GM10248 (cell line): Measurements from ENCODE around the gene IL22RA2.
"Not testable (repeated sequence)": the region's sequence is repeated elsewhere in the genome, so short reads cannot be mapped to it uniquely, and the experiment has no call there.

ENCODE experiments used
- CTCF ChIA-PET: fragments of 300-600 bp; sonication (Branson Sonifier 250); formaldehyde crosslinking; extraction: SDS; loops from one replicate; lab custom pipeline; 2021; ENCODE audit warnings: antibody characterized with exemption; lab: Yijun Ruan, JAX
- POLR2A ChIA-PET: fragments of 350-650 bp; sonication (Branson Sonifier 250); formaldehyde crosslinking; extraction: SDS; loops from one replicate; lab custom pipeline; 2020; ENCODE audit warnings: antibody characterized with exemption; lab: Yijun Ruan, JAX
- DNase-seq: peaks from one replicate; pipeline ENCODE4 v3.0.0; 2012; ENCODE audit errors: extremely low spot score
- TF ChIP-seq, protein P1 (sequence below): IDR thresholded peaks from 2 replicates; pipeline ENCODE4 v1.5.1; 2012; ENCODE audit warnings: mild to moderate bottlenecking, low read depth; ENCODE audit errors: extremely low read depth, missing control alignments, control extremely low read depth

Gene IL22RA2

DNA sequence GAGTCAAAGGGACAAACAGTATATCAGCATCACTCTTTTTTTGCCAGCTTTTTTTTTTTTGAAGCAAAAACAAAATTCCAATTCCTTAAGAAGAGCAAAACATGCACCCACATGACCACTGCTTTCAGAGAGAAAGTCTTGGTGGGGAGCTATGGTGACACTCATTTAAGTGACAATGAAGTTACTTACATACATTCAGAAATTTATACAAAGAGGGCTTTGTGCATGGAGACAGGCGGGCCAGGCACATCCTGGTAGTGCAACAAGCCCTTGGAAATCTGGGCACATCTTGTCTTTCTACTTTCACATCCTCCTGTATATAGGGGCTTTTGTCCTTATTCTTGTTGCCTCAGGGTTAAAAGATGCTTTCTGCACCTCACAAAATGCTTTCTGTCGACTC lies 55.9 kb downstream of the IL22RA2 start:
- POLR2A ChIA-PET = no interaction called here
- TF ChIP-seq, protein P1, sequence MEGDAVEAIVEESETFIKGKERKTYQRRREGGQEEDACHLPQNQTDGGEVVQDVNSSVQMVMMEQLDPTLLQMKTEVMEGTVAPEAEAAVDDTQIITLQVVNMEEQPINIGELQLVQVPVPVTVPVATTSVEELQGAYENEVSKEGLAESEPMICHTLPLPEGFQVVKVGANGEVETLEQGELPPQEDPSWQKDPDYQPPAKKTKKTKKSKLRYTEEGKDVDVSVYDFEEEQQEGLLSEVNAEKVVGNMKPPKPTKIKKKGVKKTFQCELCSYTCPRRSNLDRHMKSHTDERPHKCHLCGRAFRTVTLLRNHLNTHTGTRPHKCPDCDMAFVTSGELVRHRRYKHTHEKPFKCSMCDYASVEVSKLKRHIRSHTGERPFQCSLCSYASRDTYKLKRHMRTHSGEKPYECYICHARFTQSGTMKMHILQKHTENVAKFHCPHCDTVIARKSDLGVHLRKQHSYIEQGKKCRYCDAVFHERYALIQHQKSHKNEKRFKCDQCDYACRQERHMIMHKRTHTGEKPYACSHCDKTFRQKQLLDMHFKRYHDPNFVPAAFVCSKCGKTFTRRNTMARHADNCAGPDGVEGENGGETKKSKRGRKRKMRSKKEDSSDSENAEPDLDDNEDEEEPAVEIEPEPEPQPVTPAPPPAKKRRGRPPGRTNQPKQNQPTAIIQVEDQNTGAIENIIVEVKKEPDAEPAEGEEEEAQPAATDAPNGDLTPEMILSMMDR = no peak
- CTCF ChIA-PET = interaction anchor here (1.1 to 4.0 kb wide), 4 partner anchors 8 to 23 kb away, joined by 3 to 16 read pairs (median 4); no protein-coding TSS in a partner anchor
- DNase-seq = no peak

DNA sequence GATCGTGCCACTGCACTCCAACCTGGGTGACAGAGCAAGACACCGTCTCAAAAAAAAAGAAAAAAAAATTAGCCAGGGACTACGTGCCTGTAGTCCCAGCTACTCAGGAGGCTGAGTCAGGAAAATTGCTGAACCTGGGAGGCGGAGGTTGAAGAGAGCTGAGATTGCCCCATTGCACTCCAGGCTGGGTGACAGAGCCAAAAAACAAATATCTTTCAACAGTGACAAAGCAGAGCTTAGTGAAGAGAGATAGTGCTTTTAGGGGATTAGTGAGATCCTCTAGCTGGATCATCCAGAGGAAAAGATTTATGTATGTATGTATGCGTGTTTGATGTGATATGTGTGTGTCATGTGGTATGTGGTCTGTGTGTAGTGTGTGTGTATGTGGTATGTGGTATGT lies 56.6 kb downstream of the IL22RA2 start:
- POLR2A ChIA-PET = no interaction called here
- CTCF ChIA-PET = interaction anchor here (1.0 to 4.0 kb wide), 4 partner anchors 9 to 62 kb away, joined by 3 to 16 read pairs (median 4); no protein-coding TSS in a partner anchor
- TF ChIP-seq, protein P1 = no peak
- DNase-seq = no peak

DNA sequence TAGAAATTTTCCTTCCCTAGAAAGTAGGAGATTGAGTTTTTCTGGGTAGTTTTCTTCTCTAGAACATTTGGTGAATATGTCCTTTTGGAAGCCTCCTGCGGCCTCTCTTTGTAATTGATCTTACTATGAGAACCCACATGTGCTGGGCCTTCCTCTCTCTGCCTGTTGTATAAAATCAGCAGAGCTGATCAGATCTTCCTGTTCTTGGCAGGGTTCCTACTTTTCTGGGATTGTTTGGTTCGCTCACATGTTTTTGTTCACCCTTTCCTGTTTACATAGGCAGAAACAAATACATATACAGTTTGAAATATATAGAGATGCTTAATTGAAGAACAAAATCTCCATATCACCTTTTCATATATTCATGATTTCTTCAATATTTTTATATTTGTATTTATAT lies 57.8 kb downstream of the IL22RA2 start:
- ChIA-PET POLR2A (no interaction called here), CTCF (interaction anchor here (1.0 to 4.0 kb wide), 6 partner anchors 9 to 116 kb away, joined by 3 to 16 read pairs (median 4); no protein-coding TSS in a partner anchor)
- TF ChIP-seq, protein P1 = no peak
- DNase-seq = no peak

DNA sequence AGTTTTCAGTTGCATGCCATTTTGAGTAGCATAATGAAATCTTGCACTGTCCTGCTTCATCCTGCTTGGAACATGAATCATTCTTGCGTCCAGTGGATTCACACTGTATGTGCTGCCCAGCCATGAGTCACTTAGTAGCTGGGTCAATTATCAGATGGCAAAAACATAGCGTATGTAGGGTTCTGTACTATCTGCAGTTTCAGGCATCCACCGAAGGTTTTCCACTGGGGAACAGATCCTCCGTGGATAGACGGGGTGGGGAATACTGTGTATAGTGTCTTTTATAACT lies 61.4 kb downstream of the IL22RA2 start:
- POLR2A ChIA-PET = no interaction called here
- TF ChIP-seq, protein P1 = no peak
- no peak for DNase-seq
- CTCF ChIA-PET = interaction anchor here (0.7 to 1.9 kb wide), 4 partner anchors 9 to 105 kb away, joined by 3 to 4 read pairs (median 3); no protein-coding TSS in a partner anchor

DNA sequence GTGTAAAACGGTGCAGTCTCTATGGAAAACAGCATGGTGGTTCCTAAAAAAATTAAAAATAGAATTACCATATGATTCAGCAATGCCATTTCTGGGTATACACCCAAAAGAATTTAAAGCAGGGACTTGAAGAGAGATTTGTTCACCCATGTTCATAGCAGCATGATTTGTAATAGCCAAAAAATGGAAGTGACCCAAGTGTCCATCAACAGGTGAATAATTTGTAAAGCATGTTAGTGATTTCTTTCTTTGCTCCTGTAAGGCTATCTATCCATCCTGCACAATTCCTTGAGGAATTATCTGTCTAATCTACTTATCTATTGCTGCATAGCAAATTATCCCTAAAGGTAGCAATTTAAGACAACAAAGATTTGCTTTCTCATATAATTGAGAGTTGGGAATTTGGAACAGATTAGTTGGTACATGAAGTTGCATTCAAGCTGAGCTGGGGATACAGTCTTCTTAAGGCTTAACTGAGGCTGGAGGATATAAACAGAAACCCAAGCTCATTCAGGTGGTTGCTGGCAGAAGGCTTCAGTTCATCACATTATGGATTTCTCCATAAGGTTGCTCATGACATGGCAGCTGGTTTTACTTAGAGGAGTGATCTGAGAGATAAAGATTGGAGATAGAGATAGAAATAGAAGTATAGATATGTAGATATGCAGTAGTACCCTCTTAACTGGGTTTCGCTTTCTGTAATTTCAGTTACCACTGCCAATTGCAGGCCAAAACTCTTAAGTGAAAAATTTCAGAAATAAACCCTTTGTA lies 62.0 kb downstream of the IL22RA2 start:
- no peak for DNase-seq
- TF ChIP-seq, protein P1 = no peak
- ChIA-PET CTCF (interaction anchor here (0.7 to 0.8 kb wide), 3 partner anchors 8 to 15 kb away, joined by 3 read pairs; no protein-coding TSS in a partner anchor), POLR2A (no interaction called here)

DNA sequence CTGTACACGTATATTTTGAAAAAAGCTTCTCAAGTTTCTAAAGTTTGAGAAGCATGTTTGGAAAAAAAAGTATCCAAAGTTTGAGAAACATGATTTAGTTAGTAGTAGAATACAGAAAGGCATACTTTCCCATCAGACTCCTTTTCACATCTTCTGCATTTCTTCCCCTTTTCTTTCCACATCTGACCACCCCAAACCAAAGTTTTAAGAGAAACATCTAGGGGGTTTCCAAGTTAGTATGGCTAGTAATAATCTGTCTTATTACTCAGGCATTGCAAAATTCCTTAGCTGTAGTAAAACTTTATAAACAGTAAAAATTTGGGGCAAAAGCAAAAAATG lies 65.7 kb downstream of the IL22RA2 start:
- ChIA-PET CTCF (interaction anchor here (1.4 to 3.5 kb wide), 3 partner anchors 11 to 58 kb away, joined by 3 to 38 read pairs (median 12); no protein-coding TSS in a partner anchor), POLR2A (no interaction called here)
- DNase-seq = no peak
- TF ChIP-seq, protein P1 = no peak

DNA sequence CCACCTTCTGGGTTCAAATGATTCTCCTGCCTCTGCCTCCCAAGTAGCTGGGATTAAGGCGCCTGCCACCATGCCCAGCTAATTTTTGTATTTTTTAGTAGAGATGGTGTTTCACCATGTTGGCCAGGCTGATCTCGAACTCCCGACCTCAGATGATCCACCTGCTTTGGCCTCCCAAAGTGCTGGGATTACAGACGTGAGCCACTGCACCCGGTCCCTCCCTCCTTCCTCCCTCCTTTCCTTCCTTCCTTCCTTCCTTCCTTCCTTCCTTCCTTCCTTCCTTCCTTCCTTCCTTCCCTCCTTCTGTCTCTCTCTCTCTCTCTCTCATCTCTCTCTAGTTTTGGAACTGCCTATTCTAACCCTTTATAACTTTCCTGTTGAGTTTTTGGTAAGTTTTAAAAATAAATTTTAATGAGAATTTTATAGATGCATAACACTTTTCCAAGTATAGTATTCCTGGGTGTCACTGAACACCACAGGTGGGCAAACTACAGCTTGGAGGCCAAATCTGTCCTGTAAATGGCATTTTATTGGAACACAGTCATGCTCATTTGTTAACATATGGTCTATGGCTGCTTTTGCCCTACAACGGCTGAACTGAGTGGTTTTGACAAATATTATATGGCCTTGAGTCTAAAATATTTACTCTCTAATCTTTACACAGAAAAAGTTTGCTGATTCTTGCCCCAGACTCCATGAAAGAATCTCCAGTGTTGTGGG lies 66.2 kb downstream of the IL22RA2 start:
- DNase-seq, POLR2A ChIA-PET: not testable (repeated sequence)
- CTCF ChIA-PET = interaction anchor here (0.7 to 3.5 kb wide), 8 partner anchors 8 to 59 kb away, joined by 3 to 38 read pairs (median 8); no protein-coding TSS in a partner anchor
